GM18507 (cell line): ENCODE measurements around the gene PRKAR1B.

Experiments used
- DNase-seq: peaks from one replicate; pipeline ENCODE4 v3.0.0; 2011; ENCODE audit warnings: low read depth; ENCODE audit not compliant: insufficient read length; ENCODE audit errors: extremely low spot score
- FAIRE-seq: peaks from 2 replicates; lab custom pipeline; 2011; peaks lifted over from hg19 to GRCh38; lab: Jason Lieb, UNC

PRKAR1B gene

GRCh38 chr7:701086-701671 is 25.9 kb downstream of the PRKAR1B start:
- FAIRE-seq (no peak), DNase-seq (no peak)

DNA sequence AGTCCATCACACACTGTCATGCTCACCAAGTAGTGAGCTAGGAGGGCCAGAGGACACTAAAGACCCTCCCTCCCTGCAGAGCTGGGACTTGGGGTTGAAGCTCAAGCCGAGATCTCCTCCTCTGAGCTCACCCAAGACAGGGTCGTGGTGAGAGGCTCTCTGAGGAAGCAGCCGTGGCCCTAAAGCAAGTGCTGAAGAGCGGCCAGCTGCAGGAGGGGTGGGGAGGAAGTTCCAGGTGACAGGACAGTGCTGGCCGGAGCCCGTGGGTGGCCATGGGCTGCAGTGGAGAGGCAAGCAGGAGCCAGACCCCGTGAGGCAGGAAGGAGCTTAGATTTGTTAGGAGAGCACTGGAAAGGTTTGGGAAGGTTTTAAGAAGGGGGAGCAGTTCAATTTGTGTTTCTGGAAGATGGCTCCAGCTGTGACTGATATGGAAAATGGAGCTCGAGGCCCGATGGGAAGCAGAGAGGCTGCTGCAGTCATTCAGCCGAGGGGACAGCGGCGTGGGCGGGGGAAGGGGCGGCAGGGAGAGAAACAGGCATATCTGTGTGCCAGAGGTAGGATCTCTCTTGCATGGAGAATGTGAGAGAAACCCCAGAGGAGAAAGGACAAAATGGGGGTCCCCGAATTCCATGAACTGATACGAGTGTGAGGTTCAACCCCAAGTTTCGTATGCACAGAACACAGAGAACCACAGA is 27.5 kb downstream of the PRKAR1B start:
- FAIRE-seq (no peak), DNase-seq (no peak)

- FAIRE-seq: no peak
Measured at GRCh38 chr7:698515-699475, 28.3 kb downstream of the PRKAR1B start.

DNA sequence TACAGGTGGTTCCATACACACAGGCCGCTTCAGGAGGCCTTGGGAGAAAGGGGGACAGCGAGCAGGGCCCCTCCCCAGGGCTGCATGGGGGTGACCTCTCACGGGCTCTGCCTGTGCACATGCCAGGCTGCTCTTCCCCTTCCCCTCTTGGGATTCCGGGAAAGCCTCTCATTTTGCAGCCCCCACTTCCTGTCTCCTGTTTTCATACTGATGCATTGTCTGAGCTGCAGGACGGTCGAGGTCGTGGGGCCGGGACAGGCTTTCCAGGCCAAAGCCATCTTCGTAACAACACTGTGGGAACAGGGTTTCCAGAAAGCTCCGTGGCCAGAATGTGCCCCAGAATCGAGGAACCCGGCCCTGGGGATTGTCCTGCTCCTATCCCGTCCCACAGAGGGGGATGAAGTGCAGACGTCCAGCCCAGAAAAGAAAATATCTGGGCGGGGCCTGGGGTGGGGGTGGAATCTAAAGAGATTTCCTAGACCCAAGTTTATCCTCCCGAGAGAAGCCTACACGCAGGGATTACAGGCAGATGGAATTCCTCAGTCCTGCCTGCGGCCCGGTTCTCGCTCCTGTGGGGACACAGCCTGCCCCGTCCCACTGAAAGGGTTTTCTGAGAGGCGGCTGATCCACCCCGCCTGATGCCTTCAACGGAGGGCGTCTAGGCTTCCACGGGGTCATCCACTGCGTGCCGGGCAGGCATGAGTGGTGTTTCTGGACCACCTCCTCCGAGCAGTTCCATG is 30.1 kb downstream of the PRKAR1B start:
- FAIRE-seq (no peak), DNase-seq (no peak)

More at GRCh38 chr7:698515-699475, 28.3 kb downstream of the PRKAR1B start:
- no peak for DNase-seq

DNA sequence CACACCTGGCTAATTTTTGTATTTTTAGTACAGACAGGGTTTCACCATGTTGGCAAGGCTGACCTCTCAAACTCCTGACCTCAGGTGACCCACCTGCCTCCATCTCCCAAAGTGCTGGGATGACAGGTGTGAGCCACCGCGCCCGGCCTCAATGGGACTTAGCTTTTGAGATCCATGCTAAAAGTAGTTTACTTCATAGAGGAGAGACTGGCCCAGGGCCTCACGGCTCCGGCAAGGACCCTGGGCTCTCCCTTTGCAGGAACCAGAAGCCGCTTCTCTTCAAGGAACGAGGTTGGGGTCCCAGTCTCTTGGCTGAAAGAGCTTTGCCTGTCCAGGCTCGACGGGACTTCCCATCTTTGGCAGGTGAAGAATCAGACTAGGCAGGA is 30.7 kb downstream of the PRKAR1B start:
- no peak for DNase-seq
- FAIRE-seq: no peak

- FAIRE-seq (no peak), DNase-seq (no peak)
Measured at GRCh38 chr7:693280-693679, 33.8 kb downstream of the PRKAR1B start.

DNA sequence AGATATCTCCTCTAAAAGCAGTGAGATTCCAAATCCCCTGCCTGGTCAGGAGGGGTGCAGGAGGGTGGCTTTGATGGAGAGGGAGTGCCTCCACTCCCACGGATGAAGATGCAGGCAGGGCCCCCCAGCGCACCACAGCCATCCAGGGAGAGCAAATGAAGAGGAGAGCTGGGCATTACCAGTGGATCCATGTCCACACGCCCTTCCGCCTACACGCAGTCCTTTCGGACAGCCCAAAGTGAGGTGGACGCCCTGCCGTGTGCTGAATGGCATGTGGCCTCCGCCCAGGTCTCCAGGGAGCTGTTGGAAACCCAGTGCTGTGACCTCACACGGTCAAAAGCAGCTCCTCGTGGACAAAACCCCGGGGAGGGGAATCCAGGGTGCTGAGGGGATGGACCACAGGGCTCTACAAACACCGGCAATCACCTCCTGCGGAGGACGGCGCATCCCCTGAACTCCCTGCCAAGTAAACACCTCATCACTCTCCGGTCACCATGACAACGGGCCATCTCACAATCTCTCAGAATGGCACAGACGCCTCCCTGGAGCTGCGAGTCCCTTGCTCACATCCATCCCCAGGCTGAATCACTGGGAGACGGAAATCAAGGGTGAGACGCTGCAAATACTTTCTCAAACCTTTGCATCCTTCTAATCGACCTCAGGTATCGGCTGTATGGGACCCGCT is 35.6 kb downstream of the PRKAR1B start:
- no peak for FAIRE-seq

DNA sequence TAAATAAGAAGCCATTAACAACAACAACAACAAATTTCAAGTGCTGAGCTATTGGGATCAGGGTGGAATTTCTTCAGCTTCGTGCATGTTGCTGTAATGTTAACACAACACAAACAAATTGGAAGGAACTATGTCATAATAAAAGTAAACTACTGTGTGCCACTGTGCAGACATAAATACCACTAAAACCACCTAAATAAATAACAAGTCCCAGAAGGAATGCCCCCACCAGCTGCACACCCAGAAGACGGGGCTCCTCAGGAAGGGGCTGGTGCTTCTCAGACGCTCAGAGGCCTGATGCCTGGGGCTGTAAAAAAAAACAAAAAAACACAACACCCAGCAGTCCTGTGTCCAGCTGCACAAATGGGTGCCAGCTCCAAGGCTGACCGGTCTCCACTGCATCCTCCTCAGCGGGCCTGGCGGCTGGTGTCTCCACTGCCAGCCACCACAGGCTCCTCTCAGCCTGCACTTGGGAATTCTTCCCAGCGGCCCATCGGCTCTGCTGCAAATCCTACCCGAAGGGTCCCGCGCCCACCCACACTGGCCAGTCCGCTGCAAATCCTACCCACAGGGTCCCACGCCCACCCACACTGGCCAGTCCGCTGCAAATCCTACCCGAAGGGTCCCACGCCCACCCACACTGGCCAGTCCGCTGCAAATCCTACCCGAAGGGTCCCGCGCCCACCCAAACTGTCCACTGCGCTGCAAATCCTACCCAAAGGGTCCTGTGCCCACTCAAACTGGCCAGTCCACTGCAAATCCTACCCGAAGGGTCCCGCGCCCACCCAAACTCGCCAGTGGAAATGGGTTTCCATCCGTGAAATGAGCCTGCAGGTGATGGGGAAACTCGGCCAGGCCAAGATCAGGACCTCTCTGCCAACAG is 36.4 kb downstream of the PRKAR1B start:
- FAIRE-seq: no peak

More for the DNA sequence above, 35.6 kb downstream of the PRKAR1B start:
- DNase-seq: no peak

GRCh38 chr7:685540-685939 is 41.5 kb downstream of the PRKAR1B start:
- DNase-seq: no peak
- FAIRE-seq: no peak

More for the DNA sequence above, 36.4 kb downstream of the PRKAR1B start:
- DNase-seq: no peak

- FAIRE-seq (no peak), DNase-seq (no peak)
Measured at GRCh38 chr7:684416-684815, 42.7 kb downstream of the PRKAR1B start.

DNA sequence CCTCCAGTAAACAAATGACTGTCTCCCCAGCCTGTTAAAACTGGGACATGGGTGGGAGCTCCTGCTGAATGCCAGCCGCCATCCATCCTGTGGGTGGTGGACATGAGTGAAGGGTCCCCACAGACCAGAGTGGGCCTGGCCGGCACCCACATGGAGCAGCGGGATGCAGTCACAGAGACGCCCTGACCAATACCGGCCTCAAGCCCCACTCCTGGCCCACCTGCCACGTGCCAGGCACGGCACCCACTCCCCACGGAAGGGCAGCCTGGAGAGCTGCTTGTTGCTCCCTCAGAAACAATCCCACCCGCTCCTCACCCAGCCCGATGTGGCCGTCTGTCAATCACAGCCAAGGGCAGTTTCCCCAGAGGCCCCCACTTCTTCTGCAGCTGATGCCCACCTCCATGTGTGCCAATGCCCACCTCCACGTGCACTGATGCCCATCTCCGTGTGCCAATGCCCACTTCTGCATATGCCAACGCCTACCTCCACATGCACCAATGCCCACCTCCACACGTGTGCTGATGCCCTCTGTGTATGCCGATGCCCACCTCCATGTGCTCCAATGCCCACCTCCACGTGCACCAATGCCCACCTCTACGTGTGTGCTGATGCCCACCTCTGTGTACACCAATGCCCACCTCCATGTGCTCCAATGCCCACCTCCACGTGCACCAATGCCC is 43.4 kb downstream of the PRKAR1B start:
- FAIRE-seq (no peak), DNase-seq (no peak)

- DNase-seq (no peak), FAIRE-seq (no peak)
Measured at GRCh38 chr7:682810-683209, 44.3 kb downstream of the PRKAR1B start.

DNA sequence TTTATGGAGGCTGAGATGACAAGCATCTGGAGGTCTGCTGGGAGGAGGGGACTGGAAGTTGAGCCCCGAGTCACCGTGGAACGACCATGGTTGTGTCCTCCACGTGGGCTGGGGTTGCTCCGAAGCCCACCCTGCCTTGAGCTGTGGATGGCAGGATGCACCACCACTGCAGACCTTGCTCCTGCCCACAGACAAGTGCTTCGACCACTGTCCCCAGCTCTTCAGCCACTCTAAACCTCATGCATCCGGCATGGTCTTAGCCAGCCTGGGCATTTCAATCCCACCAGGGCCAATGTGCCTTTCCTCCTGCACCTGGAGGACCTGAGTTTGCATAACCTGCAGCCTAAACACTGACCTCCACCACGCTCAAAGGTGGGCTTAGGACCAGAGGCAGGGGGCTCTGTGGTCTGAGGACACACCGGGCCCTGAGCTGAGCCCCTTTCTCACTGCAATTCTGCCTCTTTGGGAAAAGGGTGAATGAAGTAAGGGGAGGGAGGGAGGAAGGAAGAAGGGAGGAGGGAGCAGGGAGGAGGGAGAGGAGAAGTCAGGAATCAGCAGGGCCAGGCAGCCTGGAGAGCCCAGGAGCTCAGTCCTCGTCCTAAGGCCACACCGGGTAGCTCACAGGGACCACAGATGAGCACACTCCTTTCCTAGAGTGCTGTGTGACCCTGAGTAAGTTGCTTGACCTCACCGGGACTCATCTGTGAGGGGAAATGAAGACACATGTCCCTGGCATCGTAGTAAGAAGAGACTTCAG is 45.4 kb downstream of the PRKAR1B start:
- no peak for DNase-seq
- FAIRE-seq: no peak

GRCh38 chr7:680411-681127 is 46.5 kb downstream of the PRKAR1B start:
- no peak for FAIRE-seq
- DNase-seq: no peak

DNA sequence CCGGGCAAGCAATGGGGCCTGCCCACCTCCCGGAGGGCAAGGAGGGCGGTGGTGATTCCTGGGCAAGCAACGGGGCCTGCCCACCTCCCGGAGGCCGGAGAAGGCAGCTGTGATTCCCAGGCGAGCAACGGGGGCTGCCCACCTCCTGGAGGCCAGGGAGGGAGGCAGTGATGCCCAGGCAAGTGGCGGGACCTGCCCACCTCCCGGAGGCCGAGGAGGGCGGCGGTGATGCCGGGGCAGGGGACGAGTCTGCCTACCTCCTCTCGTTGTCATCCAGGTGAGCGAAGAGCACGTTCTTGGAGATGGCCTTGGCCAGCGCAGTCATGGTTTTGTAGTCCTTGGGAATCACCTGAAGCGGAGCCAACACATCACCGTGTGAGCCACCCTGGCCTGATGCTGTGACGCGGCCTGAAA is 50.1 kb downstream of the PRKAR1B start:
- FAIRE-seq (no peak), DNase-seq (no peak)

- DNase-seq: no peak
- no peak for FAIRE-seq
Measured at GRCh38 chr7:676246-676971, 50.7 kb downstream of the PRKAR1B start.
